ENCODE results near the gene AZU1.

DNA sequence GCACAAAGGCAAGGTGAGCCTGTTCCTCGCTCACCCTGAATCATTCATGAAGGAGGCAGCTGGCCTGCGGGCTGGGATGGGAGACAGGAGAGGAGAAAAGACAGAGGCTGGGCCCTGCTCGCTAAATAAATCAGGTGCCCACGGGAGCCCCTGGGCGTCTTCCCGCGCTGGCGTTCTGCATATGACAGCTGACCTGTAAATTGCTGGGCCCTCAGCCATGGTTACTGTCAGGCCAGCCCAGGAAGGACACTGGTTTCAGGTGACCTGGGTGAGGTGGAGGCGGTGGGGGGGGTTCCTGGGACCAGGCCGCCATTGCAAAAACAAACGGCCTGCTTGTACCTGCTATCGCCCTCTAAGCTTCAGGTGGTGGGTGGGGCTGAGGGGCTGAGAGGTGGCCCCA is 33.8 kb upstream of the AZU1 start:
- TF ChIP-seq, protein P1, sequence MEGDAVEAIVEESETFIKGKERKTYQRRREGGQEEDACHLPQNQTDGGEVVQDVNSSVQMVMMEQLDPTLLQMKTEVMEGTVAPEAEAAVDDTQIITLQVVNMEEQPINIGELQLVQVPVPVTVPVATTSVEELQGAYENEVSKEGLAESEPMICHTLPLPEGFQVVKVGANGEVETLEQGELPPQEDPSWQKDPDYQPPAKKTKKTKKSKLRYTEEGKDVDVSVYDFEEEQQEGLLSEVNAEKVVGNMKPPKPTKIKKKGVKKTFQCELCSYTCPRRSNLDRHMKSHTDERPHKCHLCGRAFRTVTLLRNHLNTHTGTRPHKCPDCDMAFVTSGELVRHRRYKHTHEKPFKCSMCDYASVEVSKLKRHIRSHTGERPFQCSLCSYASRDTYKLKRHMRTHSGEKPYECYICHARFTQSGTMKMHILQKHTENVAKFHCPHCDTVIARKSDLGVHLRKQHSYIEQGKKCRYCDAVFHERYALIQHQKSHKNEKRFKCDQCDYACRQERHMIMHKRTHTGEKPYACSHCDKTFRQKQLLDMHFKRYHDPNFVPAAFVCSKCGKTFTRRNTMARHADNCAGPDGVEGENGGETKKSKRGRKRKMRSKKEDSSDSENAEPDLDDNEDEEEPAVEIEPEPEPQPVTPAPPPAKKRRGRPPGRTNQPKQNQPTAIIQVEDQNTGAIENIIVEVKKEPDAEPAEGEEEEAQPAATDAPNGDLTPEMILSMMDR (conservative IDR thresholded peaks at IDR 0.05) = no peak
- TF ChIP-seq ZFX (IDR thresholded peaks at IDR 0.05) = no peak
